Measurements from ENCODE around the gene KNDC1.

The KNDC1 gene

GRCh38 chr10:133270204-133270603 is 110.2 kb downstream of the KNDC1 start:
- Histone ChIP-seq H3K36me3 (peaks cover 0 to 58% (median 0%) of the 10 kb centered on the region in 11 experiments; a peak in 9 of 22 replicates), H3K4me1 (peaks cover 19 to 48% (median 30%) of the 10 kb centered on the region in 10 experiments)
- TF ChIP-seq Cebpa-rat (IDR thresholded peaks at IDR 0.05): no peak

DNA sequence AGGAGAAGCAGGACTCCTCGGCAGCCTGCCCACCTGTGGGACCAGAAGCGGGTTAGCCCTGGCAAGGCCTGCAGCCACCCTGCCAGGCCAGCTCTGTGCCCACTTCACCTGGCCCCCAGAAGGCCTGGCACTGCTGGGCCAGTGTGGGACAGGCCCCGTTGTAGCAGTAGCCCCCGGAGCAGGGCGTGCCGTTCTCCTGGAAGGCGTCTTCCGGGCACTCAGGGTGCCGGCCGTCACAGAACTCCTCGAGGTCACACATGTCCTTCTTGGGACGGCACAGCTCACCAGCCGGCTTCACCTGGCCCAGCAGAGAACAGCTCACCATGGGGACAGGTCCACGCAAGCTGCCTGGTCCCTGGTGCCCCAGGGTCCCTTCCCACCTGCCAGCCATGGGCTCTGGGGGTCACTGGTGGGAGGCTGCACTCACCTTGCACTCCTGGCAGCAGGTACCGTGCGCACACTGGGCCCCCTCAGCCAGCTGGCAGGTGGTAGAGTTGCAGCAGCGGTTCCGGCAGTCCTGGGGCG is 110.8 kb downstream of the KNDC1 start:
- H3K27me3 ChIP-seq: peaks cover 7 to 14% (median 11%) of the 10 kb centered on the region in 11 experiments
- peaks cover 0 to 63% (median 11%) of the 10 kb centered on the region in 11 experiments; a peak in 10 of 22 replicates for H4K20me1 ChIP-seq
- H3K4me3 ChIP-seq: no peak overlapping the region
- no peaks in the 10 kb centered on the region for H3K9me3 ChIP-seq (replicated peaks in 1 of 11)
- no peak overlapping the region for H3K9ac ChIP-seq
- H3K4me2 ChIP-seq: 0 out of 22 replicates have a peak overlapping the region, but pooled peaks of 1 of the 11 experiments have one; percentile 38
- no peak for TF ChIP-seq Cebpa-rat (IDR thresholded peaks at IDR 0.05)
- peaks cover 19 to 50% (median 35%) of the 10 kb centered on the region in 10 experiments for H3K4me1 ChIP-seq
- peaks cover 0 to 58% (median 0%) of the 10 kb centered on the region in 11 experiments; a peak in 9 of 22 replicates for H3K36me3 ChIP-seq
- H3K27ac ChIP-seq: no peak overlapping the region

More at GRCh38 chr10:133270204-133270603, 110.2 kb downstream of the KNDC1 start:
- Histone ChIP-seq H3K4me2 (peak overlapping the region in 8 of 11 experiments; percentile 18 to 53 (median 43); a peak in 14 of 22 replicates), H3K9me3 (replicated peaks in 1 of 11) (no peaks in the 10 kb centered on the region), H4K20me1 (peaks cover 0 to 61% (median 6%) of the 10 kb centered on the region in 11 experiments; a peak in 10 of 22 replicates), H3K4me3 (no peak overlapping the region), H3K27ac (peak overlapping the region in 1 of 11 experiments; percentile 44; a peak in 1 of 22 replicates), H3K27me3 (peaks cover under 1 to 7% (median 4%) of the 10 kb centered on the region in 11 experiments; a peak in 21 of 22 replicates), H3K9ac (peak overlapping the region in 2 of 11 experiments; percentile 4 to 14; a peak in 1 of 22 replicates)

DNA sequence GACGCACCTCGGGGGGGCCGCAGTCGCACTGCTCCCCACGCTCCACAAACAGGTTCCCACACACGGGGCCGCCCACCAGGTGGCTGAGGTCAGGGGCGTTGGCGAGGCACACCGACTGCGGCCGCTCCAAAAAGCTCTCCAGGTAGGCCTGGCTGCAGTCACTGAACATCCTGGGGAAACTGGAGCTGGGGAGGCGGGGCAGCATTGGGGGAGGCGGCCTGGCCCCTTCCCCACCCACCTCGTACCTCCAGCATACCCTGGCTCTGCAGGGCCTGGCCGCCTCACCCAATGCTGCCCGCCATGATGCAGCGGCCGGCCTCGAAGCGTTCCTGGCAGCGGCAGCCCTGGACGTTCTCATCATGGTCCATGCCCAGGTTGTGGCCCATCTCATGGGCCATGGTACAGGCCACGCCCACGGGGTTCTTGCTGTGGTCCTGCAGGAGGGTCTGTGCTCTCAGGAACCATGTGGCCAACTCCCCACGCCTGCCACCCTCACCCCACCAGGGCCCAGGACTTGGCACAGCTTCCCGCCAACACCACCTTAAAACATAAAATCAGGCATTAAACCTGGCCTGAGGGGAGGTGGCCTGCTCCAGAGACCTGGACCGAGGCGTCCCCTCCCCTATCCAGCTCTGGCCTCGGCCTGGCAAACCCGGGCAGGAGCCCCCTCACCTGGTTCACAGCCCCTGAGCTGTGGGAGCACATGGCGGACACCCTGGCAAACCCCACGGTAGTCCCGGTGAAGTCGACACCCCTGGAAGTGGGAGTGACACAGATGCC is 111.7 kb downstream of the KNDC1 start:
- no peak for TF ChIP-seq Cebpa-rat (IDR thresholded peaks at IDR 0.05)
- H3K9me3 ChIP-seq (replicated peaks in 1 of 11): no peaks in the 10 kb centered on the region
- peaks cover 0 to 58% (median 0%) of the 10 kb centered on the region in 11 experiments; a peak in 9 of 22 replicates for H3K36me3 ChIP-seq

GRCh38 chr10:133272301-133272963 is 112.4 kb downstream of the KNDC1 start:
- H4K20me1 ChIP-seq: peaks cover 0 to 79% (median 17%) of the 10 kb centered on the region in 11 experiments; a peak in 16 of 22 replicates
- no peak overlapping the region for H3K27ac ChIP-seq
- no peak for TF ChIP-seq Cebpa-rat (IDR thresholded peaks at IDR 0.05)
- H3K4me2 ChIP-seq: no peak overlapping the region
- peaks cover 18 to 30% (median 23%) of the 10 kb centered on the region in 11 experiments for H3K27me3 ChIP-seq
- no peak overlapping the region for H3K4me3 ChIP-seq
- peaks cover 0 to 58% (median 0%) of the 10 kb centered on the region in 11 experiments; a peak in 9 of 22 replicates for H3K36me3 ChIP-seq
- no peaks in the 10 kb centered on the region for H3K9me3 ChIP-seq (replicated peaks in 1 of 11)
- 0 out of 22 replicates have a peak overlapping the region, but pooled peaks of 1 of the 11 experiments have one; percentile 18 for H3K9ac ChIP-seq
- peaks cover 31 to 62% (median 51%) of the 10 kb centered on the region in 10 experiments for H3K4me1 ChIP-seq

More for the DNA sequence above, 111.7 kb downstream of the KNDC1 start:
- H3K4me3 ChIP-seq: no peak overlapping the region
- H3K4me2 ChIP-seq: no peak overlapping the region
- H3K9ac ChIP-seq: no peak overlapping the region
- H3K27me3 ChIP-seq: peaks cover 16 to 22% (median 19%) of the 10 kb centered on the region in 11 experiments
- no peak overlapping the region for H3K27ac ChIP-seq
- H4K20me1 ChIP-seq: peaks cover 0 to 72% (median 15%) of the 10 kb centered on the region in 11 experiments; a peak in 10 of 22 replicates
- peaks cover 24 to 55% (median 44%) of the 10 kb centered on the region in 10 experiments for H3K4me1 ChIP-seq

DNA sequence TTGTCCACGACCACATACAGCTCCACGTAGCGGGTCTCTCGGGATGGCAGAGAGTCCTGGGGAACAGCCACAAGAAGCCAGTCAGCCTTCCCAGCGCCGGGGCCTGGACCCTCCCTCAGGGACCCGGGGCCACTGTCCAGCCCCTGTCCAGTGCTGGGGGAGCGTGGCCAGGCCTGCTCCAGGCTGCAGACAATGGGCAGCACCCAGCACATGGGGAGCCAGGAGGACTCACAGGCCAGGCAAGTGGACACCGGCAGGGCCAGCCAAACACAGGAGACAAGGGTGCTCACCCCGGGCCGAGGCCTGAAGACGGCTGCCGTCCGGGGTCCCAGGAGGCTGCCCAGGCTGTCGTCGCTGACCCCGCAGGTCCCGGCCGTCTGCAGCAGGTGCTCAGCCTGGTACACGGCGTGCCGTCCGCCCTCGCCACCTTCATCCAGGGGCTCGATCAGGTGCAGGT is 113.0 kb downstream of the KNDC1 start:
- Histone ChIP-seq H3K27me3 (peaks cover 18 to 34% (median 23%) of the 10 kb centered on the region in 11 experiments), H3K4me2 (peak overlapping the region in 2 of 11 experiments; percentile 54 to 75; a peak in 4 of 22 replicates), H3K4me3 (no peak overlapping the region), H3K4me1 (peaks cover 37 to 68% (median 56%) of the 10 kb centered on the region in 10 experiments), H3K27ac (peak overlapping the region in 1 of 11 experiments; percentile 48; a peak in 2 of 22 replicates), H3K9ac (peak overlapping the region in 2 of 11 experiments; percentile 18 to 19; a peak in 1 of 22 replicates), H4K20me1 (peaks cover 0 to 83% (median 23%) of the 10 kb centered on the region in 11 experiments; a peak in 17 of 22 replicates), H3K9me3 (replicated peaks in 1 of 11) (no peaks in the 10 kb centered on the region), H3K36me3 (peaks cover 0 to 54% (median 0%) of the 10 kb centered on the region in 11 experiments; a peak in 9 of 22 replicates)
- no peak for TF ChIP-seq Cebpa-rat (IDR thresholded peaks at IDR 0.05)

- Histone ChIP-seq H3K27ac (peak overlapping the region in 3 of 11 experiments; percentile 38 to 51 (median 48); a peak in 4 of 22 replicates), H4K20me1 (peaks cover 0 to 83% (median 28%) of the 10 kb centered on the region in 11 experiments; a peak in 18 of 22 replicates), H3K9me3 (replicated peaks in 1 of 11) (no peaks in the 10 kb centered on the region), H3K36me3 (peaks cover 0 to 48% (median 0%) of the 10 kb centered on the region in 11 experiments; a peak in 9 of 22 replicates), H3K4me2 (peak overlapping the region; percentile 12 to 75 (median 41); a peak in 13 of 22 replicates), H3K27me3 (peaks cover 18 to 34% (median 23%) of the 10 kb centered on the region in 11 experiments), H3K4me1 (peaks cover 43 to 75% (median 63%) of the 10 kb centered on the region in 10 experiments), H3K9ac (no peak overlapping the region; a peak in 1 of 22 replicates), H3K4me3 (no peak overlapping the region)
- TF ChIP-seq Cebpa-rat (IDR thresholded peaks at IDR 0.05): no peak
Observed at GRCh38 chr10:133273534-133274143, 113.6 kb downstream of the KNDC1 start.

DNA sequence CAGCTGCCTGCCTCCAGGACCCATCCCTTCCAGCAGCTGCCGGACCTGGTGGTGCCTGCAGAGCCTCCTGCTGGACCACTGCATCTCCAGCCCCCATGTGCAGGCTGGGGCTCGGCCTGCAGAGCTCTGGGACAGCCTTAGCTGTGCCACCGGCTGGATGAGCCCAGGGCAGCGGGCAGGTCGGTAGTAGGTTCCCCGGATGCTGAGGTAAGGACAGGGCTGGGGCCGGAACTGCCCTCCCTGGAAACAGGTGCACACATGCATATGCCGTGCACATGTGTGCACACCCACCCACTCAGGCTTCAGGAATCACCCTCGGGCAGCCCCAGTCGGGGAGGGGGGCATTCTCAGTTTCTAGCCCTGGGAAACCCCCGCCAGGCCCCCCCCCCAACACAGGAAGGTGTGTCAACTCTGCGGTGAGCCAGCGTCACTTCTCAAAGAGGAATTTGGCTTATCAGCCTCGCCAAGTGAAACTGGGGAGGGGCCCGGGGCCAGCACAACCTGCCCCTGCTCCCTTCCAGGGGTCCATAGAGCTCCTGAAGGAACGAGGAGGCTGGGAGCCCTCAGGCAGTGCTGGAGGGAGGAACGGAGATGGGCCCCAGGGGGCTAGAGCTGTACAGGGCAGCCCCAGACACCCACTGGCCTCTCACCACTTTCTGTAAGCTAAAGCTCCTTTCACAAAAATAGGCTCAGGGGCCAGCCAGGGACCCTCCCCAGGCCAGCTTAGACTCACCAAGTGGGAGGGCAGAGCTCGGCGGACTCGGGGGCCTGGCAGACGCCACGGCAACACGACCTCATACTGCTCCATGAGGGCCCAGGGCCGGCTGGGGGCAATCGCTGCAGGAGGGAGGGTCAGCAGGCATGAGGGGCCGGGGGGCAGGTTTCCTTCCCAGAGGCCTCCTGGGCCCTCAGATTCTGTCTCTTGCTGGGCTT is 115.0 kb downstream of the KNDC1 start:
- Histone ChIP-seq H3K4me2 (peak overlapping the region; percentile 87 to 100 (median 98)), H3K36me3 (peaks cover 0 to 46% (median 13%) of the 10 kb centered on the region in 11 experiments; a peak in 19 of 22 replicates), H3K27ac (peak overlapping the region; percentile 4 to 83 (median 77); a peak in 21 of 22 replicates), H3K27me3 (peaks cover 18 to 34% (median 23%) of the 10 kb centered on the region in 11 experiments), H3K9me3 (replicated peaks in 1 of 11) (no peaks in the 10 kb centered on the region), H4K20me1 (peaks cover 4 to 83% (median 33%) of the 10 kb centered on the region in 11 experiments; a peak in 19 of 22 replicates), H3K9ac (peak overlapping the region; percentile 49 to 75 (median 71)), H3K4me1 (peaks cover 57 to 78% (median 68%) of the 10 kb centered on the region in 10 experiments), H3K4me3 (peak overlapping the region; percentile 30 to 72 (median 54); a peak in 19 of 20 replicates)
- peak in 1 of 11 experiments; percentile 50; a peak in 2 of 22 replicates for TF ChIP-seq Cebpa-rat (IDR thresholded peaks at IDR 0.05)
